Measurements from ENCODE around the gene SPSB3.

GRCh38 chr16:1749152-1750117 is 32.9 kb downstream of the SPSB3 start:
- TF ChIP-seq CTCF (IDR thresholded peaks at IDR 0.05) (no peak), POLR2A (IDR thresholded peaks at IDR 0.05) (no peak)
